ENCODE measurements around the gene C16orf89. TPM values are rescaled to one million over a fixed set of nuclear protein-coding genes. Genes with fewer than 3 reads are reported as not detected.
"Not testable (repeated sequence)": the region's sequence is repeated elsewhere in the genome, so short reads cannot be mapped to it uniquely, and the experiment has no call there.

The C16orf89 gene, protein sequence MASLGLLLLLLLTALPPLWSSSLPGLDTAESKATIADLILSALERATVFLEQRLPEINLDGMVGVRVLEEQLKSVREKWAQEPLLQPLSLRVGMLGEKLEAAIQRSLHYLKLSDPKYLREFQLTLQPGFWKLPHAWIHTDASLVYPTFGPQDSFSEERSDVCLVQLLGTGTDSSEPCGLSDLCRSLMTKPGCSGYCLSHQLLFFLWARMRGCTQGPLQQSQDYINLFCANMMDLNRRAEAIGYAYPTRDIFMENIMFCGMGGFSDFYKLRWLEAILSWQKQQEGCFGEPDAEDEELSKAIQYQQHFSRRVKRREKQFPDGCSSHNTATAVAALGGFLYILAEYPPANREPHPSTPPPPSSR
- total RNA-seq (2014; rRNA removed; shearing (Covaris generic)) = 0.13 and 0.23 TPM in 2 replicates
- polyA plus RNA-seq (2015; cell fraction: cytosol; rRNA removed) = 0.10 TPM in 1 of 2 replicates, not detected in the other
- not detected in 2 replicates for polyA plus RNA-seq (2015; cell fraction: nucleus; rRNA removed)

DNA sequence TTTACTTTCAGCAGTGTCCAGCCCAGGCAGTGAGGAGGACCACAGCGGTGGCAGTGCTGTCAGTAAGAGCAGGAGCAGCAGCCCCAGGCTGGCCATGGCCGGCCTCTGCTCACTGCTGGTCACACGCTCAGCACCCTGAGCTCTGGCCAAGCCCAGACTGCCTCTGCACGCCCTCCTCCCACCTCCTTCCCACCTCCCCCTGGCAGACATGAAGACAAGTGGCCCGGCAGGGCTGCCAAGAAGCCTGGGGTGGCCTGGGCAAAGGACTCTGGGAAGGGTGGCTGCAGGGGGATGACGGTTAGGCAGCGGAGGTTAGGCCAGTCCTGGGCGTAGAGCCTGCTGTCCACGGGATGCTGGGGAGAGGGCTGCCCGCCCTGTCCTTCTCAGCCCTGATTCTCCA is at the start of gene C16orf89:
Gene C16orf89 (minus strand): TSS at position 144 of the 400 bp plus-strand sequence. CDS start 48 bp downstream, at position 96.
- DNase-seq (ENCODE audit: low read depth) = no peak

DNA sequence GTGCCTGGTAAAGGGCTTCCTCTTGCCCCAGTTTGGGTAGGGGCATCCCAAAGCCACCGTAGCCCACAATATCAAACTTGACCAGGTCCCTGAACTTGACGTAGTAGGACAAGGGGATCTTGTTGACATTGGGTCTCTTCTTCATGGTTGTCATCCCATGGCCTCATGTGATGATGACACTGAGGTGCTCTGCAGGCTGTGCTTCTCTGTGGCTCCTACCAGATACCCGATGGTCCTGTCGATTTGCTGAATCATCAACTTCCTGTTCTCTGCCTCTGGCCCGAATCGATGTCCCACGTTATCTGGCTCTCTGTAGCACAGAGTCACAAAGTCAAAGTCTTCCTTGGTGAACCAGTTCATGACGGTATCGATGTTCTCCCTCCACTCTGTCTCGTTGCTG is 45.2 kb upstream of the C16orf89 start:
- DNase-seq (ENCODE audit: low read depth) = not testable (repeated sequence)

DNA sequence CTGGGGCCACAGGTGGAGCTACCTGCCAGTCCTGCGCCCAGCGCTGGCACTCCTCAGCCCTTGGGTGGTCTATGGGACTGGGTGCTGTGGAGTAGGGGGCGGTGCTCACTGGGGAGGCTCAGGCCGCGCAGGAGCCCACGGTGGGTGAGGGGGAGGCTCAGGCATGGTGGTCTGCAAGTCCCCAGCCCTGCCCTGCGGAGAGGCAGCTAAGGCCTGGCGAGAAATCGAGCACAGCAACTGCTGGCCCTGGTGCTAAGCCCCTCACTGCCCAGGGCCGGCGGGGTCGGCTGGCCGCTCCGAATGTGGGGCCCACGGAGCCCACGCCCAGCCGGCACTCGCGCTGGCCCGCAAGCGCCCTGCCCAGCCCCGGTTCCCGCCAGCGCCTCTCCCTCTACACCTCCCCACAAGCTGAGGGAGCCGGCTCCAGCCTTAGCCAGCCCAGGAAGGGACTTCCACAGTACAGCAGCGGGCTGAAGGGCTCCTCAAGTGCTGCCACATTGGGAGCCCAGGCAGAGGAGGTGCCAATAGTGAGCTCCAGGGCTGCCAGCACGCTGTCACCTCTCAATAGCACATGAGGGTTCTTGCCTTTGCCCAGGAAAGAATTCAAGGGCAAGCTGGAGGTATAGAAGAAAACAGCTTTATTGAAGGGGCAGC is 42.9 kb upstream of the C16orf89 start:
- DNase-seq (ENCODE audit: low read depth) = no peak

- not testable (repeated sequence) for DNase-seq (ENCODE audit: low read depth)
Observed at GRCh38 chr16:5105039-5105438, 39.3 kb upstream of the C16orf89 start.

DNA sequence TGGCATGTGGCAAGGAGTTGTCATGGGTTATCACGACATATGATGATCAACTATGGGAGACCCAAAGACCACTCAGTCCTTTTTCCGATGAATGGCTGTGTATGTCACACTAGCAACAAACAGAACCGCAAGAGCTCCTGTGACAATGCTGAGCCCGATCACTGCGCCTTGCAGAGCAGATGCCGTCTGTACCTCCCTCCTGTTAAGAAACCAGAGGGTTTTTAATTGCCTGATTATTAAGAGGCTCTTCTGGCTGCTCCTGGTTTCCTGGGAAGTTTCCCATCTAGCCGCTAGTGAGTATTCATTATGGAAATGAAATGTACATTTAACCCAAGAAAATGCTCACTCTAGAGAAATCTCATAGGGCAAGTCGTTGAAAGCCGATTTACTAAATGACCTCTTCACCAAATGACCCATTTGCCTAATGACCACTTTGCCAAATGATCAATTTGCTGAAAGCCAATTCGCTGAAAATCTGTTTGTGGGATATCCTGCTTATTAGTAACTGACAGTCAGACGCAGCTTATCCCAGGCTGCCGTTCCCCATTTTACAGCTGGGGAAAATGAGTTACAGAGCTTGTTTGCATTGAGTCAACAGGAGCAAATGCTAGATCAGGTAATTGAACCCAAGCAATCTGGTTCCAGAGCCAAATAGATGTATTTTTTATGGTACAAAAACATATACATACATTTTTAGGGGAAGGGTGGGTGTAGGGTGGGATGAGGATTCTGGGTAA is 37.7 kb upstream of the C16orf89 start:
- not testable (repeated sequence) for DNase-seq (ENCODE audit: low read depth)

GRCh38 chr16:5099174-5099573 is 33.4 kb upstream of the C16orf89 start:
- DNase-seq (ENCODE audit: low read depth) = not testable (repeated sequence)

- DNase-seq (ENCODE audit: low read depth) = peak; percentile 59
Observed at GRCh38 chr16:5098221-5099159, 32.7 kb upstream of the C16orf89 start.

GRCh38 chr16:5097470-5098220 is 31.9 kb upstream of the C16orf89 start, which contains the start of gene EEF2KMT:
Gene EEF2KMT, minus strand, starts transcription at chr16:5097795. Its CDS starts 56 bp downstream, at chr16:5097739.
- DNase-seq (ENCODE audit: low read depth) = peak; percentile 99

- DNase-seq (ENCODE audit: low read depth) = peak; percentile 15
Observed at GRCh38 chr16:5097061-5097469, 31.3 kb upstream of the C16orf89 start.

DNA sequence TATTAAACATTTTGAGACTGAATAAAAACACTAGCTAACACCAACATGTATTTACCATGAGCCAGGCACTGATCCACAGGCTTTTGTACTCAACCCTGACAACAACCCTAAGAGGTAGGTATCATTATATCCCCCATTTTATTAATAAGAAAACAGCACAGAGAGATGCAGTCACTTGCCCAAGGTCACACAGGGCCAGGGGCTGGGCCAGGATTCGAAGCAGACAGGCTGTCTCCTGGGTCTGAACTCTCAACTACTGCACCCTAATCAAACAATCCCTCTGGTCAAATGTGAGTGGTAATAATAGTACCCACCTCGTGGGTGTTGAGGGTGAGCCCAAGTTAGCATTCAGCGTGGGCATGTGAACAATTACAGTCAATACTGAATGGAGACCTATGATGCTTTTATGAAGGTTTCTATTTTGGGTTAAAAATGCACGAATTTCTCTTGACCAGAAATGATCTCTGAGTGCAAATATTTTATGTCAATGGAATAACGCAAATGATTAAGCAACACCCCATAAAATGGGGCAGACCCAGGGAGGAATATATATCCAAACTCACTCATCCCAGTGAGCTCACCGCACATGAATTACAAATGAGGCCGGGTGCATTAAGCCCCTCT is 30.8 kb upstream of the C16orf89 start:
- DNase-seq (ENCODE audit: low read depth) = not testable (repeated sequence)

DNA sequence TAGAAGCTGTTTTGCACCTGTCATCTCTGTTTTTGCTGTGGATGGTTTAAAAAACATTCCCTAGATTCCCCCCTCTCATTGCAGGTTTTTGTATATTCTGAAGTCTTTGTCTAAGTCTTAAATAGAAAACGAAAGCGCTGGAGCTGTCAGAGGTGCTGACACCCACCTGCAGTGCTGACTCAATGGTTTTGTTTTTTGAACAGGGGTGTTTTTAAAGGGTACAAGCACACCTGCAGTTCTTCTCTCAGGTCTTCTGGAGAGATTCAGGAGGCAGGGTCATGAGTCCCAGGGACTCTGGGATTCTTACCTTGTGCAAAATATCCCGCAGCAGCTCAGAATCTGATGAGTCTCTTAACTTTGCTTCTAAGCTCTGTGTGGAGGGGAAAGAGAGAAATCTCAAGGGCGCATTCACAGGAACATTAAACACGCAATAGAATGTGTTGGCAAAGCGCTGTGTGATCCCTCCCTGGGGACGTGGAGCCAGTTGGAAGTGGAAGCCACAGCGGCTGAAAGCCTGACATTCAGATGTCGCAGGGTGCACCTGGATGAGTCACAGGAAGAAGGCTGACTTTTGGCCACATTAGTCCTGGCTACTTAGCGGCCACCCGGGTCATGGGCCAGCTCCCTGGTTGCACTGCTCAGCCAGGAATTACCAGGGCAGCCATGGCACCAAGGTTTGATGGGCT is 29.5 kb upstream of the C16orf89 start:
- DNase-seq (ENCODE audit: low read depth) = not testable (repeated sequence)

- DNase-seq (ENCODE audit: low read depth) = not testable (repeated sequence)
Observed at GRCh38 chr16:5093746-5094145, 28.0 kb upstream of the C16orf89 start.

DNA sequence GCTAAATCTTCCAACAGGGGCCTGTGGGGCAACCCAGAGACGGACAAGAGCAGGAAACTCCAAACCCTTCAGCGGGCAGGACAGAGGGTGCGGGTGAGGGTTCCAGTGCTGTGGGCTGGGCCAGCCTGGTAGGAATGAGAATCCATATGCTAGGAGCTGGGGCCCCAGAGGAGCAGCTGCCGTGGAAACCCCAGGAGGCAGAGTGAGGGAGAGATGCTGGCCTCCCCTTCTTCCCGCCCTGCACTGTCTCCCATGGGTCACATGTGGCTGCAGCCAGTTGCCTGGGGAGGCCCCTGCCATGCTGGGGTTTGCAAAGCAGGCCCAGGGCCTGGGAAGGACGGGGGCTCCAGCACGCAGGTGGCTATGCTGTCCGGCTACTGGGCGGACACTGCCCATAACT is 27.3 kb upstream of the C16orf89 start:
- DNase-seq (ENCODE audit: low read depth) = not testable (repeated sequence)

DNA sequence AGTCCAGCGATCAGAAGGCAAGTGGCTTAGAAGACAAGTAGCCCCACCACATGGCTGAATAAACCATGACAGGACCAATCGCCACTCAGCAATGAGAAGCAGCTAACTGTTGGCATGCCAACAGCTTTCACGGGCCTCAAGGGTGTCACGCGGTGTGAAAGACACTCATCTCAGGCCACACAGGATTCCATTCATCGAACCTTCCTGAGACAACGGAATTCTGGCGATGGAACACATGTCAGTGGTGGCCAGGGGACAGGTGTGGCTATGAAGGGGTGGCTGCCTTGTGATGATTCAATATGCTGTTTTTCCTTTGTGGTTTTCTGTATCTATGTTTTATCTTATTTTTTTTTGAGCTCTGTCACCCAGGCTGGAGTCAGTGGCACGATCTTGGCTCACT is 24.8 kb upstream of the C16orf89 start:
- DNase-seq (ENCODE audit: low read depth) = not testable (repeated sequence)

- DNase-seq (ENCODE audit: low read depth) = not testable (repeated sequence)
Observed at GRCh38 chr16:5089911-5090555, 24.3 kb upstream of the C16orf89 start.

- DNase-seq (ENCODE audit: low read depth) = not testable (repeated sequence)
Observed at GRCh38 chr16:5088936-5089335, 23.2 kb upstream of the C16orf89 start.

DNA sequence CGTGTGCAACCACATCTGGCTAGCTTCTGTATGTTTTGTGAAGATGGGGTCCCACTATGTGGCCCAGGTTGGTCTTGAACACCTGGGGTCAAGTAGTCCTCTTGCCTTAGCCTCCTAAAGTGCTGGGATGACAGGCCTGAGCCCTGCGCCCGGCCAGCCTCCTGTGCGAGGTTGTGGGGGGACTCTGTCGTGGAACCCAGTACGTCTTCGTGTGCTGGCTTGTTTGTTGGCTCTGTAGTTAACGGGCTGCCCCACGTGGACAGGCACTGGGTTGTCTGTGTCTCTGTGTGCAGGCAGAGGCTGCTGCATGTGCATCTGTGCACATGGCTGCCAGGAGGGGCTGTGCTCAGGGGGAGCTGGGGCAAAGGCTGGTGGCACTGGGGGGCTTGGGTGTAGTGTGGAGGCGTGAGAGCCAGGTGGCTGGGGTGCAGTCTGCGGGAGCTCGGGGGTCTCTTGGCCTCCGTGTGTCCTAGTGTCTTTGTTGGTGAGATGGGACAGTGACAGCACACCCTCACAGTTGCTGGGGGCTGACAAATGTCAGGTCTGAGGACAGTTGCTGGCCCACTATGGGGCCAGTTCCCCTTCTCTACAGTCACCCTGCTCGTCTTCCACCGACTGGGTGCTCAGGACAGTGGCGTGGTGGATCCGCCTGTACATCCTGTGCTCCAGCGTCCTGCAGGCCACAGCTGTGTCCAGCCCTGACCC is 22.5 kb upstream of the C16orf89 start:
- not testable (repeated sequence) for DNase-seq (ENCODE audit: low read depth)

All from HT1080 (cell line).